RWPE2 (cell line): ENCODE results near the gene GREB1.

Source experiments
- ATAC-seq: fragments of 200-7000 bp; cut with Tn5 transposase; 3 replicates; pipeline ENCODE4 v1.9.1; 2021; ENCODE audit warnings: low read depth
- DNase-seq: peaks from one replicate; pipeline ENCODE4 v3.0.0-alpha.2; 2020; ENCODE audit warnings: low spot score
- H3K27ac ChIP-seq: fragments of 450-650 bp; 2 replicates; pipeline ENCODE4 v1.5.1; 2017; ENCODE audit warnings: mild to moderate bottlenecking; ENCODE audit not compliant: poor library complexity, severe bottlenecking
- H3K27me3 ChIP-seq: fragments of 250-450 bp; sonication (Bioruptor Pico); 2 replicates; pipeline ENCODE4 v1.5.1; 2021; ENCODE audit warnings: mild to moderate bottlenecking, moderate library complexity; ENCODE audit not compliant: insufficient read depth, poor library complexity, severe bottlenecking
- H3K36me3 ChIP-seq: fragments of 250-450 bp; sonication (Bioruptor Pico); 2 replicates; pipeline ENCODE4 v1.5.1; 2020; ENCODE audit warnings: low read depth, mild to moderate bottlenecking, moderate library complexity
- H3K4me1 ChIP-seq: fragments of 250-450 bp; sonication (Bioruptor Pico); 2 replicates; pipeline ENCODE4 v1.5.1; 2021; ENCODE audit warnings: mild to moderate bottlenecking, moderate library complexity; ENCODE audit not compliant: insufficient read depth, poor library complexity, severe bottlenecking
- H3K4me3 ChIP-seq: fragments of 250-450 bp; sonication (Bioruptor Pico); 2 replicates; pipeline ENCODE4 v1.5.1; 2021; ENCODE audit warnings: mild to moderate bottlenecking, moderate library complexity; ENCODE audit not compliant: severe bottlenecking
- H3K9me3 ChIP-seq: fragments of 250-450 bp; sonication (Bioruptor Pico); 2 replicates; pipeline ENCODE4 v1.5.1; 2021; ENCODE audit warnings: mild to moderate bottlenecking, moderate library complexity; ENCODE audit not compliant: severe bottlenecking
- CTCF ChIP-seq: fragments of 450-650 bp; IDR thresholded peaks from one replicate; pipeline ENCODE4 v1.5.1; 2017; ENCODE audit warnings: mild to moderate bottlenecking, moderate library complexity; ENCODE audit not compliant: poor library complexity, severe bottlenecking

The GREB1 gene

GRCh38 chr2:11563784-11564666 lies 30.2 kb downstream of the GREB1 start:
- no peak for TF ChIP-seq CTCF
- H3K27ac ChIP-seq = no peak overlapping the region
- DNase-seq = peak; percentile 15
- H3K27me3 ChIP-seq = peaks cover under 1% of the 10 kb centered on the region
- H3K4me3 ChIP-seq = no peak overlapping the region
- H3K36me3 ChIP-seq = no peaks in the 10 kb centered on the region
- no peaks in the 10 kb centered on the region for H3K4me1 ChIP-seq
- no peaks in the 10 kb centered on the region for H3K9me3 ChIP-seq
- ATAC-seq = no peak

GRCh38 chr2:11564816-11565567 lies 31.1 kb downstream of the GREB1 start:
- no peak for TF ChIP-seq CTCF
- H3K27ac ChIP-seq = no peak overlapping the region
- DNase-seq (peak; percentile 33), ATAC-seq (no peak)
- H3K4me3 ChIP-seq = no peak overlapping the region
- no peaks in the 10 kb centered on the region for H3K27me3 ChIP-seq
- no peaks in the 10 kb centered on the region for H3K4me1 ChIP-seq
- no peaks in the 10 kb centered on the region for H3K9me3 ChIP-seq
- H3K36me3 ChIP-seq = no peaks in the 10 kb centered on the region

- no peak overlapping the region for H3K4me3 ChIP-seq
- ATAC-seq (no peak), DNase-seq (peak; percentile 38)
- no peaks in the 10 kb centered on the region for H3K27me3 ChIP-seq
- no peaks in the 10 kb centered on the region for H3K4me1 ChIP-seq
- no peaks in the 10 kb centered on the region for H3K9me3 ChIP-seq
- no peak overlapping the region for H3K27ac ChIP-seq
- TF ChIP-seq CTCF = no peak
- H3K36me3 ChIP-seq = no peaks in the 10 kb centered on the region
Observed at GRCh38 chr2:11566383-11566782, 32.5 kb downstream of the GREB1 start.

GRCh38 chr2:11567631-11568031 lies 33.8 kb downstream of the GREB1 start:
- H3K4me1 ChIP-seq = no peaks in the 10 kb centered on the region
- no peak overlapping the region for H3K27ac ChIP-seq
- DNase-seq = peak; percentile 23
- ATAC-seq = no peak
- H3K27me3 ChIP-seq = no peaks in the 10 kb centered on the region
- H3K36me3 ChIP-seq = no peaks in the 10 kb centered on the region
- no peak overlapping the region for H3K4me3 ChIP-seq
- TF ChIP-seq CTCF = no peak
- H3K9me3 ChIP-seq = no peaks in the 10 kb centered on the region

GRCh38 chr2:11568436-11568835 lies 34.6 kb downstream of the GREB1 start:
- ATAC-seq (no peak), DNase-seq (no peak)
- no peaks in the 10 kb centered on the region for H3K27me3 ChIP-seq
- no peak overlapping the region for H3K27ac ChIP-seq
- H3K9me3 ChIP-seq = no peaks in the 10 kb centered on the region
- no peaks in the 10 kb centered on the region for H3K36me3 ChIP-seq
- TF ChIP-seq CTCF = no peak
- H3K4me3 ChIP-seq = no peak overlapping the region
- no peaks in the 10 kb centered on the region for H3K4me1 ChIP-seq
